Omental fat pad (tissue), 4 donors: ENCODE results near the gene TMEM106C. TPM values are rescaled to one million over a fixed set of nuclear protein-coding genes. Genes with fewer than 3 reads are reported as not detected.

ENCODE experiments used
- ATAC-seq: fragments of 150-250 bp; one replicate; pipeline ENCODE4 v1.9.1; 2016; ENCODE audit warnings: mild to moderate bottlenecking, moderate library complexity; ENCODE audit not compliant: low FRiP score
- DNase-seq: peaks from one replicate; pipeline ENCODE4 v3.0.0-alpha.2; 2019; ENCODE audit warnings: low spot score
- CTCF ChIP-seq, 3 donors: fragments of 450-650 bp; IDR thresholded peaks; one replicate each; pipeline ENCODE4 v1.5.1; 2016 to 2017; ENCODE audit warnings: antibody characterized with exemption in 3 of 3, mild to moderate bottlenecking in 3 of 3, moderate library complexity in 2 of 3
- total RNA-seq, 4 donors: library from RNA; depleted of rRNA; stranded (reverse); fragments of >200 nt; gene quantifications; one replicate each; pipeline ENCODE4 v1.1.0, GENCODE V29; 2016

The TMEM106C gene
- total RNA-seq, 4 donors from 2014 or later = 27.3 to 87.5 (median 62.1) TPM

- no peak for ATAC-seq
Observed at GRCh38 chr12:48015129-48015528, 51.7 kb downstream of the TMEM106C start.

GRCh38 chr12:48015954-48016353 lies 52.6 kb downstream of the TMEM106C start:
- ATAC-seq (no peak), DNase-seq (no peak)
- TF ChIP-seq CTCF (IDR thresholded peaks at IDR 0.05) = no peak

More at GRCh38 chr12:48015129-48015528, 51.7 kb downstream of the TMEM106C start:
- DNase-seq = no peak
- TF ChIP-seq CTCF (IDR thresholded peaks at IDR 0.05) = no peak

- no peak for ATAC-seq
- DNase-seq = no peak
- no peak for TF ChIP-seq CTCF (IDR thresholded peaks at IDR 0.05)
Observed at GRCh38 chr12:48016373-48017020, 53.1 kb downstream of the TMEM106C start.

- ATAC-seq = no peak
- no peak for TF ChIP-seq CTCF (IDR thresholded peaks at IDR 0.05)
Observed at GRCh38 chr12:48017496-48017895, 54.1 kb downstream of the TMEM106C start.

GRCh38 chr12:48017921-48018617 lies 54.7 kb downstream of the TMEM106C start:
- TF ChIP-seq CTCF (IDR thresholded peaks at IDR 0.05) = no peak
- ATAC-seq (no peak), DNase-seq (no peak)

More at GRCh38 chr12:48017496-48017895, 54.1 kb downstream of the TMEM106C start:
- DNase-seq = no peak

Other genes starting within 250 kb of the TMEM106C start
- 1 to 10 TPM; 2.1 to 2.7 (median 2.2) TPM for gene ENDOU, start 238.1 kb upstream of the TMEM106C start, total RNA-seq
- gene RAPGEF3, start 204.7 kb upstream of the TMEM106C start, total RNA-seq = 100 to 1,000 TPM in 1 of 4 donors, 10 to 100 TPM in 3; 24.2 to 270 (median 59.1) TPM
- gene SLC48A1, start 190.4 kb upstream of the TMEM106C start, total RNA-seq = 10 to 100 TPM; 27.6 to 50.3 (median 48.1) TPM
- 100 to 1,000 TPM in 1 of 4 donors, 10 to 100 TPM in 3; 40.3 to 102 (median 62.9) TPM for gene HDAC7, start 143.7 kb upstream of the TMEM106C start, total RNA-seq
- gene VDR, start 58.6 kb upstream of the TMEM106C start, total RNA-seq = 1 to 10 TPM; 2.8 to 10.0 (median 6.3) TPM
- gene COL2A1, start 40.9 kb downstream of the TMEM106C start, total RNA-seq = under 1 TPM in 2 of 4 donors, not detected in 2; 0.12 to 0.56 TPM
- 10 to 100 TPM; 13.6 to 23.0 (median 18.2) TPM for gene SENP1, start 142.5 kb downstream of the TMEM106C start, total RNA-seq
- gene PFKM, start 155.8 kb downstream of the TMEM106C start, total RNA-seq = 10 to 100 TPM; 24.1 to 47.7 (median 31.3) TPM
- gene ASB8, start 193.9 kb downstream of the TMEM106C start, total RNA-seq = 10 to 100 TPM; 13.7 to 32.0 (median 22.3) TPM
- gene CCDC184, start 220.0 kb downstream of the TMEM106C start, total RNA-seq = under 1 TPM; 0.24 to 0.63 (median 0.42) TPM
- not detected for gene OR10AD1, start 239.7 kb downstream of the TMEM106C start, total RNA-seq